C4-2B (cell line): Measurements from ENCODE around the gene RAB1A.

ENCODE experiments used
- ZFX ChIP-seq: fragments of 450-650 bp; IDR thresholded peaks from 2 replicates; pipeline ENCODE4 v1.6.1; 2017
- TF ChIP-seq, protein P1 (sequence below): fragments of 450-650 bp; conservative IDR thresholded peaks from 2 replicates; pipeline ENCODE4 v1.5.1; 2017; ENCODE audit warnings: mild to moderate bottlenecking

DNA sequence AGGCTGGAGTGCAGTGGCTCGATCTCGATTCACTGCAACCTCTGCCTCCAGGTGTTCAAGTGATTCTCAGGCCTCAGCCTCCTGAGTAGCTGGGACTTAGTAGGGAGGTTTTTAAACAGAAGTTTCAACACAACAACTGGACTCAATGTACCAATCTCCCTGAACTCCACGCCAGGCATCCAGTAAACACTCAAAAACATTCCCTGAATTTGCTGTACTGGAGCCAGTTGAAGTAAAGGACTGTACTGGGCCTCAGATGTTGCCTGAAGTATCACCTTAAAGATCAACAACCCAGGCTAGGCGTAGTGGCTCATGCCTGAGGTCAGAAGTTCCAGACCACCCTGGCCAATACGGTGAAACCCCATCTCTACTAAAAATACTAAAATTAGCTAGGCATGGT, 22.4 kb downstream of the RAB1A start:
- TF ChIP-seq, protein P1, sequence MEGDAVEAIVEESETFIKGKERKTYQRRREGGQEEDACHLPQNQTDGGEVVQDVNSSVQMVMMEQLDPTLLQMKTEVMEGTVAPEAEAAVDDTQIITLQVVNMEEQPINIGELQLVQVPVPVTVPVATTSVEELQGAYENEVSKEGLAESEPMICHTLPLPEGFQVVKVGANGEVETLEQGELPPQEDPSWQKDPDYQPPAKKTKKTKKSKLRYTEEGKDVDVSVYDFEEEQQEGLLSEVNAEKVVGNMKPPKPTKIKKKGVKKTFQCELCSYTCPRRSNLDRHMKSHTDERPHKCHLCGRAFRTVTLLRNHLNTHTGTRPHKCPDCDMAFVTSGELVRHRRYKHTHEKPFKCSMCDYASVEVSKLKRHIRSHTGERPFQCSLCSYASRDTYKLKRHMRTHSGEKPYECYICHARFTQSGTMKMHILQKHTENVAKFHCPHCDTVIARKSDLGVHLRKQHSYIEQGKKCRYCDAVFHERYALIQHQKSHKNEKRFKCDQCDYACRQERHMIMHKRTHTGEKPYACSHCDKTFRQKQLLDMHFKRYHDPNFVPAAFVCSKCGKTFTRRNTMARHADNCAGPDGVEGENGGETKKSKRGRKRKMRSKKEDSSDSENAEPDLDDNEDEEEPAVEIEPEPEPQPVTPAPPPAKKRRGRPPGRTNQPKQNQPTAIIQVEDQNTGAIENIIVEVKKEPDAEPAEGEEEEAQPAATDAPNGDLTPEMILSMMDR = no peak
- no peak for TF ChIP-seq ZFX
